Tibial nerve (tissue), 4 donors: Measurements from ENCODE around the gene RAB11FIP4. TPM values are rescaled to one million over a fixed set of nuclear protein-coding genes. Genes with fewer than 3 reads are reported as not detected.

ENCODE experiments used
- DNase-seq, 2 donors: peaks; one replicate each; pipeline ENCODE4 v3.0.0-alpha.2; 2019; ENCODE audit warnings: low spot score in 2 of 2
- H3K27ac ChIP-seq, 4 donors: fragments of 200-600 bp; sonication (generic) in 3 of 4; one replicate each; pipeline ENCODE4 v1.5.1; 2017 to 2019; ENCODE audit warnings: mild to moderate bottlenecking in 1 of 4
- H3K27me3 ChIP-seq, 2 donors: fragments of 200-600 bp; sonication (generic) in 1 of 2; one replicate each; pipeline versions ENCODE4 v1.5.1 to v1.6.0; 2017 to 2019
- H3K36me3 ChIP-seq, 3 donors: fragments of 200-600 bp; sonication (generic); one replicate each; pipeline ENCODE4 v1.5.1; 2018 to 2019
- H3K4me1 ChIP-seq, 4 donors: fragments of 200-600 bp; sonication (generic) in 3 of 4; one replicate each; pipeline ENCODE4 v1.5.1; 2017 to 2019
- H3K4me3 ChIP-seq, 4 donors: fragments of 200-600 bp; sonication (generic) in 3 of 4; one replicate each; pipeline ENCODE4 v1.5.1; 2017 to 2019; ENCODE audit warnings: mild to moderate bottlenecking in 1 of 4, moderate library complexity in 1 of 4
- H3K9me3 ChIP-seq, 4 donors: fragments of 200-600 bp; sonication (generic) in 3 of 4; one replicate each; pipeline ENCODE4 v1.5.1; 2017 to 2019
- CTCF ChIP-seq, 5 experiments: fragments of 200-600 bp in 3 of 5; fragments of 450-650 bp in 2 of 5; sonication (generic) in 3 of 5; IDR thresholded peaks; one replicate each; pipeline ENCODE4 v1.5.1; 2016 to 2019; ENCODE audit warnings: antibody characterized with exemption in 5 of 5, mild to moderate bottlenecking in 3 of 5, moderate library complexity in 2 of 5
- EP300 ChIP-seq, 2 donors: sonication (generic); formaldehyde crosslinking; IDR thresholded peaks; one replicate each; pipeline ENCODE4 v1.6.1; 2017; ENCODE audit warnings: antibody characterized with exemption in 2 of 2, mild to moderate bottlenecking in 1 of 2
- POLR2A ChIP-seq, 2 donors: fragments of 450-650 bp; IDR thresholded peaks; one replicate each; pipeline ENCODE4 v1.6.1; 2017; ENCODE audit warnings: antibody characterized with exemption in 2 of 2, mild to moderate bottlenecking in 2 of 2, moderate library complexity in 2 of 2
- WGBS, 2 donors: methylation state at CpG; one replicate each; pipeline ENCODE4 v1.1.5; 2018; 5-methylcytosine and 5-hydroxymethylcytosine counted together
- total RNA-seq, 4 donors: library from RNA; depleted of rRNA; stranded (reverse); fragments of >200 nt; gene quantifications; one replicate each; pipeline ENCODE4 v1.1.0, GENCODE V29; 2016

RAB11FIP4 gene
- total RNA-seq, 4 donors from 2014 or later: 2.7 to 6.9 (median 4.1) TPM

- Histone ChIP-seq H3K4me1 (no peaks in the 10 kb centered on the region), H3K9me3 (no peaks in the 10 kb centered on the region), H3K27ac (no peak overlapping the region), H3K4me3 (no peak overlapping the region), H3K36me3 (peaks cover 1 to 80% (median 2%) of the 10 kb centered on the region in 3 donors), H3K27me3 (no peaks in the 10 kb centered on the region)
- 85% methylated on average over 3 of the region's 3 CpGs for WGBS, 2 donors
- no peak for DNase-seq
- no peak for TF ChIP-seq EP300 (IDR thresholded peaks at IDR 0.05)
- TF ChIP-seq POLR2A (IDR thresholded peaks at IDR 0.05): no peak
- no peak for TF ChIP-seq CTCF (IDR thresholded peaks at IDR 0.05)
These were observed 33.6 kb upstream of the RAB11FIP4 start for GRCh38 chr17:31357839-31358394.

- no peaks in the 10 kb centered on the region for H3K27me3 ChIP-seq
- H3K36me3 ChIP-seq: peaks cover 0 to 80% (median 0%) of the 10 kb centered on the region in 3 donors
- no peak for DNase-seq
- TF ChIP-seq EP300 (IDR thresholded peaks at IDR 0.05) (no peak), CTCF (IDR thresholded peaks at IDR 0.05) (no peak), POLR2A (IDR thresholded peaks at IDR 0.05) (no peak)
- no peak overlapping the region for H3K4me3 ChIP-seq
- H3K27ac ChIP-seq: no peak overlapping the region
- no peaks in the 10 kb centered on the region for H3K9me3 ChIP-seq
- 94 to 96% methylated on average over 6 of the region's 6 CpGs for WGBS, 2 donors
- no peaks in the 10 kb centered on the region for H3K4me1 ChIP-seq
These were observed 27.5 kb upstream of the RAB11FIP4 start for GRCh38 chr17:31364012-31364411.

- no peak for DNase-seq
These were observed 25.4 kb upstream of the RAB11FIP4 start for GRCh38 chr17:31366088-31366487.

GRCh38 chr17:31369266-31369665 lies 22.2 kb upstream of the RAB11FIP4 start:
- no peak for DNase-seq
- Histone ChIP-seq H3K4me1 (peaks cover 0 to 3% (median 0%) of the 10 kb centered on the region in 4 donors), H3K4me3 (no peak overlapping the region), H3K9me3 (no peaks in the 10 kb centered on the region), H3K27me3 (no peaks in the 10 kb centered on the region), H3K27ac (no peak overlapping the region), H3K36me3 (peaks cover 0 to 45% (median 0%) of the 10 kb centered on the region in 3 donors)
- no peak for TF ChIP-seq POLR2A (IDR thresholded peaks at IDR 0.05)
- TF ChIP-seq CTCF (IDR thresholded peaks at IDR 0.05): no peak
- no peak for TF ChIP-seq EP300 (IDR thresholded peaks at IDR 0.05)

More at GRCh38 chr17:31366088-31366487, 25.4 kb upstream of the RAB11FIP4 start:
- Histone ChIP-seq H3K36me3 (peaks cover 0 to 68% (median 0%) of the 10 kb centered on the region in 3 donors), H3K27me3 (no peaks in the 10 kb centered on the region), H3K9me3 (no peaks in the 10 kb centered on the region), H3K4me3 (no peak overlapping the region), H3K27ac (no peak overlapping the region), H3K4me1 (no peaks in the 10 kb centered on the region)
- no peak for TF ChIP-seq EP300 (IDR thresholded peaks at IDR 0.05)
- TF ChIP-seq POLR2A (IDR thresholded peaks at IDR 0.05): no peak
- no peak for TF ChIP-seq CTCF (IDR thresholded peaks at IDR 0.05)
- 93 to 97% methylated on average over 4 of the region's 4 CpGs for WGBS, 2 donors

- no peak for TF ChIP-seq EP300 (IDR thresholded peaks at IDR 0.05)
- no peak for TF ChIP-seq POLR2A (IDR thresholded peaks at IDR 0.05)
- TF ChIP-seq CTCF (IDR thresholded peaks at IDR 0.05): no peak
- Histone ChIP-seq H3K36me3 (peaks cover 0 to 43% (median 0%) of the 10 kb centered on the region in 3 donors), H3K27ac (no peak overlapping the region), H3K4me3 (no peak overlapping the region), H3K4me1 (peaks cover 0 to 3% (median 0%) of the 10 kb centered on the region in 4 donors), H3K9me3 (no peaks in the 10 kb centered on the region), H3K27me3 (no peaks in the 10 kb centered on the region)
- WGBS, 2 donors: 30 to 31% methylated on average over 4 of the region's 4 CpGs
- no peak for DNase-seq
These were observed 19.9 kb upstream of the RAB11FIP4 start for GRCh38 chr17:31371511-31372097.
